Left lobe of liver (tissue), 2 donors: ENCODE measurements around the gene POLA2. TPM values are rescaled to one million over a fixed set of nuclear protein-coding genes. Genes with fewer than 3 reads are reported as not detected.
A peak's percentile ranks its signal among the peaks of the same experiment; 100 is the strongest.

Experiments
- ATAC-seq: fragments of 200-7000 bp; cut with Tn5 transposase; one replicate; pipeline ENCODE4 v1.9.1; 2020; ENCODE audit warnings: mild to moderate bottlenecking, moderate library complexity
- DNase-seq: peaks from one replicate; pipeline ENCODE4 v3.0.0-alpha.2; 2020; ENCODE audit warnings: low spot score
- total RNA-seq: library from RNA; stranded (reverse); gene quantifications from one replicate; pipeline ENCODE4 v1.2.1, GENCODE V29; 2021
- donor health status: DM: no; HTN: no; CAD: no; lungs with moderate emphysema.
- donor health status: DM: no; HTN: yes; CAD: no.

Gene POLA2
- total RNA-seq, 1 donor from 2014 or later = 3.3 TPM

GRCh38 chr11:65279741-65280440, 18.1 kb downstream of the POLA2 start:
- DNase-seq (no peak), ATAC-seq (no peak)

DNA sequence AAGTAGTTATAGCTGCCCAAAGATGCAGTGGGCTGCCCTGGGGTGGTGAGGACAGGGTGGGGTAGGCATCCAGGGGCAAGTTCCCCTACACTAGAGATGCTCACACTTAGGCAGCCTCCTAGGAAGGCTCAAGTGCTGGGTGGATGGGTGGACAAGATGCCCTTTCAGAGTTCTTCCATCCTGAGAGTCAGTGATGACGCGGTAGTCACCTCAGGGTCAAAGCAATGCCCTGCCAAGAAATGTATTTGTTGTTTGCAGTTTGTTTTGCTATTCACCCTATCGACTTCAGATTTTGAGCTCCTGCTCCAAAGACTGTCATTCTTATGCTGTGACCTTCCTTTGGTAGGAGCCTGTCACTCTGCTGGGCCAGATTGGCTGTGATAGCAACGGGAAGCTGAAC, 18.9 kb downstream of the POLA2 start:
- no peak for DNase-seq

DNA sequence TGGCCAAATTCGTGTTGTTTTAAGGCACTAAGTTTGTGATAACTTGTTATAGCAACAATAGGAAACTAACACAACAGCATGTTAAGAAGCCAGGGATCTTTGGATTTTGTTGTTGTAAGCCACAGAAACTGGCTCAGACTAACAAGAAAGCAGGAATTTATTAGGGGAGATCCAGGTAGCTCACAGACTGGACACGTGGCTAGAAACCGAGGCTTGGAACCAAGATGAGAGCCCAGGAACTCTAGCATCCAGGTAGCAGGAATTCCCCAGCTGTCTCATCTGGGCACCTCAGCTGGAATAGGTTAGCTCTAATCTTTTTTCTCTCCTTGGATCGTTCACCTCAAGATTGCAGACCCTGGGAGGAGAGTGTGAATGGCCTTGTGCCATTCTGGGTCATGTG, 24.9 kb downstream of the POLA2 start:
- ATAC-seq = no peak
- DNase-seq = no peak

More for the DNA sequence above, 18.9 kb downstream of the POLA2 start:
- no peak for ATAC-seq

DNA sequence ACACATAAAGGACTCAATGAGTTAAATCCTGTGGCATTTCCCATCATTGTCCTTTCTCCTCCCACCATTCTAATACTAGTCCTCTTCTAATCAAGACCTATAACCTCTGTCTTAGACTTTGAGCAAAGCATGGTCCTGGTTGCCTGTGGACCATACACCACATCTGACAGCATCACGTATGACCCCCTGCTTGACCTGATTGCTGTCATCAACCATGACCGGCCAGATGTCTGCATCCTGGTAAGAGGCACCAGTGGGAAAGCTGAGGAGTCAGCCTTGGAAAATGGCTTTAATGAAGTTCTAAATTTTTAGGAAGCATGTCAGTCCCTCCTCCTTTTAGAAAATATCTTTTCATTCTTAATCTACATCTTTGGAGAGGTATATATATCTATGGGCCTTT, 25.8 kb downstream of the POLA2 start:
- no peak for DNase-seq
- no peak for ATAC-seq

DNA sequence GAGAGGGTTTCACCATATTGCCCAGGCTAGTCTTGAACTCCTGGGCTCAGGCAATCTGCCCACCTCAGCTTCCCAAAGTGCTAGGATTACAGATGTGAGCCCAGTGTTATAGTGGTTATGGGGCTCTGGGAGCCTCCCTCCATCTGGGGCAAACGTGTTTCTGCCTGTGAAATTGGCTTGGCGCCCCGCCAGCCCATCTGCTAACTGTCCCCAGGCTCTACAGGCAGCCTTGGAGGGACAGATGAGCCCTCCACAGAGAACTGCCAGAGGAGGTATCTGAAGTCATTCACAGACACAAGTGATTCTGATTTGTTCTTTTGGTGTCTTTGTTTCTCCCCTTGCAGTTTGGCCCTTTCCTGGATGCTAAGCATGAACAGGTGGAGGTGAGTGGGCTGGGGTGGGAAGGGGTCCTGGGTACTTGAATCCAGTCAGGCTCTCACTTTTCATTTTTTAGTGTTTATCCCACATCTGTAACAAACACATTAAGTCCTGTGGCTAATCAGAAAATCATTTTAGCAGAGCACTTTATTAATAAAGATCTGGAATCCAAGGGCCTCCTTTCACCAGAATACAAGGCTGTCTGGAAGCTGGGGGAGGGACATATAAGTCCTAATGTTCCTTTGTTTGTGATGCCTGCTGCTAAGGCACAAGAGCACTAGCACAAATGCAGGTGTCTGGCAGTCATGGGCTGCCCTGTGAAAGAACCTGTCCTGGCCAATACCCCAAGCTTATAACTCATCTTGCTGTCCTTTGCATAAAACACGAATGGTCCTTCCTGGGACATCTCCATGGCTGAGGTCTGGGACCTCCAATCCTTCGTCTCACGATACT, 27.2 kb downstream of the POLA2 start:
- ATAC-seq = no peak

GRCh38 chr11:65290448-65291165, 28.8 kb downstream of the POLA2 start:
- DNase-seq (peak; percentile 67), ATAC-seq (peak; percentile 77)

More for the DNA sequence above, 27.2 kb downstream of the POLA2 start:
- no peak for DNase-seq

DNA sequence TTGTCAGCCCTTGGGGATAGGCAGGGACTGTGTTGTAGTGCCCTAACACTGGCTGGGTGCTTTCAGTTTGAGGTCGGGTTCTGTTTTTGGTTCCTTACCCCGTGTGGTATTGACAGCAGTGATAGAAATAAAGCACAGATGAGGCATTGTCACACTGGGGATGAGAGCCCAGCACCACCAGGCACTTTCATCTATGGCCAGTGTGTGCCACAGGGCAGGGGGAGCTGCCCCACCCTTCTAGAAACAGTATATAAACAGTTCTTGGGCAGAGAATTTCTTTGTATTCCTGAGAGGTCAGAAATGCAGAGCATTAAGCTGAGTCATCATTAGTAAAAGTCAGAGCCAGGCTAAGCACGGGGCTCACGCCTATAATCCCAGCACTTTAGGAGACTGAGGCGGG, 29.9 kb downstream of the POLA2 start:
- ATAC-seq (peak; percentile 16), DNase-seq (no peak)

- no peak for DNase-seq
These were observed 31.1 kb downstream of the POLA2 start for GRCh38 chr11:65292890-65293289.

GRCh38 chr11:65293909-65294381, 32.2 kb downstream of the POLA2 start:
- ATAC-seq (no peak), DNase-seq (no peak)

More at GRCh38 chr11:65292890-65293289, 31.1 kb downstream of the POLA2 start:
- ATAC-seq = no peak

GRCh38 chr11:65295001-65295400, 33.2 kb downstream of the POLA2 start:
- ATAC-seq (no peak), DNase-seq (no peak)

GRCh38 chr11:65295571-65296341, 34.0 kb downstream of the POLA2 start:
- ATAC-seq (no peak), DNase-seq (no peak)

DNA sequence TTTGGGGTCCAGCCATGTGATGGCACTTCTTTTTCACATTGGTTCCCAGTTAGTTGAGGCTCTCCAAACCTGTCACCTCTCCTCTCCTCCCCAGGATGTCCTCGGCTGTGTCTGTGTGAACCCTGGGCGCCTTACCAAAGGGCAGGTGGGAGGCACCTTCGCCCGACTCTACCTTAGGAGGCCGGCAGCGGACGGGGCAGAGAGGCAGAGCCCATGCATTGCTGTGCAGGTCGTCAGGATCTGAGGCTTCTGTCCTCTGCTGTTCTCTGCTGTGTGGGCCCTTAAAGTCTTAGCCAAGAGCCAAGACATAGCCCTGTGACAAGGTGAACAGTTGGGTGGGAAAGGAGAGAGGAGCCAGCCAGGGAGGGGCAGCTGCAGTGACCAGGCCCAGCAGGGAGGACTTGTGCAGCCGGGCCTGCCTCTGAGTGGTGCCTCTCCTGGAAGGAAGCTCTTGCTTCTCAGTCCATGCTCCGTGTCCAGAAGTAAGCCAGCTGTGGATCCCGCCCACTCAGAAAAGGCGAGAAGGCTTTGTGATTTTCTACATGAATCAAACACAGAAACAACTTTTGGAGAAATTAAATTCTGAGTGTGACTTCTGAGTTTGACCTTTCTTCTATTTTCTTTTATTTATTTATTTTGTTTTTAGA, 35.4 kb downstream of the POLA2 start:
- ATAC-seq (no peak), DNase-seq (no peak)

GRCh38 chr11:65298131-65298535, 36.4 kb downstream of the POLA2 start:
- ATAC-seq (peak; percentile 95), DNase-seq (peak; percentile 93)

- ATAC-seq (no peak), DNase-seq (peak; percentile 51)
These were observed 37.0 kb downstream of the POLA2 start for GRCh38 chr11:65298655-65299179.

- DNase-seq = no peak
- ATAC-seq = no peak
These were observed 39.0 kb downstream of the POLA2 start for GRCh38 chr11:65300621-65301275.

- ATAC-seq = no peak
- no peak for DNase-seq
These were observed 39.9 kb downstream of the POLA2 start for GRCh38 chr11:65301491-65302329.

GRCh38 chr11:65303555-65303954, 41.8 kb downstream of the POLA2 start:
- no peak for ATAC-seq
- DNase-seq = no peak

DNA sequence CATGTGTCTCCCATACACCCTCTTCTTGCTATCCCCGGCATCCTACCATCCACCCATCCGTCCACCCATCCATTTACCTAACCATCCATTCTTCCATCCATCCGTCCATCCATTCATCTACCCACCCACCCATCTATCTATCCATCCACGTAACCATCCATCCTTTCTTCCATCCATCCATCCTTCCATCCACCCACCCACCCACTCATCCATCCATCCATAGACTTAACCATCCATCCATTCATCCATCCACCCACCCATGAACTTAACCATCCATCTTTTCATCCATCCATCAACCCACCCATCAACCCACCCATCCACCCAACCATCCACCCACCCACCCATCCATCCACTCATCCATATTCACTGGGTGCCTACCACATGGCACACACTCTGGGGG, 42.3 kb downstream of the POLA2 start:
- ATAC-seq = no peak
- no peak for DNase-seq
